WTC11 (cell line): ENCODE measurements around the gene PRDM15.

Experiments used
- ATF1 ChIP-seq: sonication (generic); formaldehyde crosslinking; IDR thresholded peaks from 2 replicates; pipeline ENCODE4 v1.8.1; 2023; ENCODE audit warnings: mild to moderate bottlenecking, moderate library complexity, missing genetic modification reagents
- CREB1 ChIP-seq: sonication (generic); formaldehyde crosslinking; IDR thresholded peaks from 2 replicates; pipeline ENCODE4 v1.8.0; 2023; ENCODE audit warnings: mild to moderate bottlenecking, missing genetic modification reagents
- FOXK1 ChIP-seq: sonication (generic); formaldehyde crosslinking; IDR thresholded peaks from 2 replicates; pipeline ENCODE4 v1.8.0; 2022; ENCODE audit warnings: mild to moderate bottlenecking, moderate library complexity, missing genetic modification reagents
- NR2C2 ChIP-seq: sonication (generic); formaldehyde crosslinking; IDR thresholded peaks from 2 replicates; pipeline ENCODE4 v1.8.0; 2022; ENCODE audit warnings: mild to moderate bottlenecking, missing genetic modification reagents
- RELA ChIP-seq: sonication (generic); formaldehyde crosslinking; IDR thresholded peaks from 2 replicates; pipeline ENCODE4 v1.8.1; 2022; ENCODE audit warnings: missing genetic modification reagents, mild to moderate bottlenecking, borderline replicate concordance
- SP1 ChIP-seq: sonication (generic); formaldehyde crosslinking; conservative IDR thresholded peaks from 2 replicates; pipeline ENCODE4 v1.8.1; 2022; ENCODE audit warnings: missing genetic modification reagents
- TCF7 ChIP-seq: sonication (generic); formaldehyde crosslinking; IDR thresholded peaks from 2 replicates; pipeline ENCODE4 v1.8.0; 2022; ENCODE audit warnings: mild to moderate bottlenecking, low read depth, missing genetic modification reagents, moderate library complexity
- ZNF121 ChIP-seq: sonication (generic); formaldehyde crosslinking; IDR thresholded peaks from 2 replicates; pipeline ENCODE4 v1.8.0; 2023; ENCODE audit warnings: missing genetic modification reagents
- ZNF138 ChIP-seq: sonication (generic); formaldehyde crosslinking; conservative IDR thresholded peaks from 2 replicates; pipeline ENCODE4 v1.8.1; 2022; ENCODE audit warnings: mild to moderate bottlenecking, moderate library complexity, missing genetic modification reagents
- ZNF396 ChIP-seq: fragments of 250-450 bp; sonication (Bioruptor Pico); IDR thresholded peaks from 2 replicates; pipeline ENCODE4 v1.8.0; 2021; ENCODE audit warnings: mild to moderate bottlenecking, moderate library complexity, borderline replicate concordance
- TF ChIP-seq, protein P1 (sequence below): fragments of 200-600 bp; IDR thresholded peaks from 2 replicates; pipeline ENCODE4 v1.8.0; 2022; ENCODE audit warnings: antibody characterized with exemption
- TF ChIP-seq, protein P2 (sequence below): sonication (generic); formaldehyde crosslinking; IDR thresholded peaks from 2 replicates; pipeline ENCODE4 v1.8.1; 2022; ENCODE audit warnings: mild to moderate bottlenecking, moderate library complexity, missing genetic modification reagents
- TF ChIP-seq, protein P3 (sequence below): sonication (generic); formaldehyde crosslinking; IDR thresholded peaks from 2 replicates; pipeline ENCODE4 v1.8.0; 2022; ENCODE audit warnings: mild to moderate bottlenecking, missing genetic modification reagents

GRCh38 chr21:41777951-41778815 lies 101.0 kb downstream of the PRDM15 start:
- TF ChIP-seq RELA (CRISPR knock-in tag) (no peak), ATF1 (no peak), CREB1 (CRISPR knock-in tag) (no peak), ZNF138 (no peak), NR2C2 (CRISPR knock-in tag) (no peak), ZNF121 (CRISPR knock-in tag) (no peak), ZNF396 (CRISPR knock-in tag) (no peak), TCF7 (CRISPR knock-in tag) (no peak), SP1 (CRISPR knock-in tag) (no peak; the same call in 1 of the 2 replicates), FOXK1 (CRISPR knock-in tag) (no peak)
- TF ChIP-seq, protein P1, sequence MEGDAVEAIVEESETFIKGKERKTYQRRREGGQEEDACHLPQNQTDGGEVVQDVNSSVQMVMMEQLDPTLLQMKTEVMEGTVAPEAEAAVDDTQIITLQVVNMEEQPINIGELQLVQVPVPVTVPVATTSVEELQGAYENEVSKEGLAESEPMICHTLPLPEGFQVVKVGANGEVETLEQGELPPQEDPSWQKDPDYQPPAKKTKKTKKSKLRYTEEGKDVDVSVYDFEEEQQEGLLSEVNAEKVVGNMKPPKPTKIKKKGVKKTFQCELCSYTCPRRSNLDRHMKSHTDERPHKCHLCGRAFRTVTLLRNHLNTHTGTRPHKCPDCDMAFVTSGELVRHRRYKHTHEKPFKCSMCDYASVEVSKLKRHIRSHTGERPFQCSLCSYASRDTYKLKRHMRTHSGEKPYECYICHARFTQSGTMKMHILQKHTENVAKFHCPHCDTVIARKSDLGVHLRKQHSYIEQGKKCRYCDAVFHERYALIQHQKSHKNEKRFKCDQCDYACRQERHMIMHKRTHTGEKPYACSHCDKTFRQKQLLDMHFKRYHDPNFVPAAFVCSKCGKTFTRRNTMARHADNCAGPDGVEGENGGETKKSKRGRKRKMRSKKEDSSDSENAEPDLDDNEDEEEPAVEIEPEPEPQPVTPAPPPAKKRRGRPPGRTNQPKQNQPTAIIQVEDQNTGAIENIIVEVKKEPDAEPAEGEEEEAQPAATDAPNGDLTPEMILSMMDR, result peak; percentile 63
- TF ChIP-seq, protein P2, sequence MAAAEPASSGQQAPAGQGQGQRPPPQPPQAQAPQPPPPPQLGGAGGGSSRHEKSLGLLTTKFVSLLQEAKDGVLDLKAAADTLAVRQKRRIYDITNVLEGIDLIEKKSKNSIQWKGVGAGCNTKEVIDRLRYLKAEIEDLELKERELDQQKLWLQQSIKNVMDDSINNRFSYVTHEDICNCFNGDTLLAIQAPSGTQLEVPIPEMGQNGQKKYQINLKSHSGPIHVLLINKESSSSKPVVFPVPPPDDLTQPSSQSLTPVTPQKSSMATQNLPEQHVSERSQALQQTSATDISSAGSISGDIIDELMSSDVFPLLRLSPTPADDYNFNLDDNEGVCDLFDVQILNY (CRISPR knock-in tag), result no peak
- TF ChIP-seq, protein P3, sequence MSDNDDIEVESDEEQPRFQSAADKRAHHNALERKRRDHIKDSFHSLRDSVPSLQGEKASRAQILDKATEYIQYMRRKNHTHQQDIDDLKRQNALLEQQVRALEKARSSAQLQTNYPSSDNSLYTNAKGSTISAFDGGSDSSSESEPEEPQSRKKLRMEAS (CRISPR knock-in tag), result no peak; the same call in 1 of the 2 replicates
